HepG2 (cell line): ENCODE results near the gene SPP2. TPM values are rescaled to one million over a fixed set of nuclear protein-coding genes. Genes with fewer than 3 reads are reported as not detected.

ENCODE experiments used
- ATAC-seq: fragments of 200-7000 bp; cut with Tn5 transposase; 3 replicates; pipeline ENCODE4 v1.9.1; 2020; ENCODE audit warnings: mild to moderate bottlenecking, moderate library complexity
- BruUV-seq: library from RNA; stranded (reverse); fragments of 400-500 nt; replicated peaks from 2 replicates; lab custom pipeline; 2021; lab: Mats Ljungman, UMichigan
- CTCF ChIA-PET: fragments of 300-600 bp; formaldehyde crosslinking; extraction: SDS; loops from one replicate; lab custom pipeline; 2021; ENCODE audit warnings: low total read pairs, inconsistent platforms, low intra/inter-chr PET ratio; lab: Yijun Ruan, JAX
- POLR2A ChIA-PET: fragments of 350-600 bp; sonication (Branson Sonifier 250); formaldehyde crosslinking; loops from one replicate; lab custom pipeline; 2020; ENCODE audit warnings: antibody characterized with exemption, inconsistent platforms; lab: Yijun Ruan, JAX
- DNase-seq: peaks from one replicate; pipeline ENCODE4 v3.0.0-alpha.2; 2015; ENCODE audit warnings: low spot score
- FAIRE-seq: peaks from 3 replicates; lab custom pipeline; 2011; peaks lifted over from hg19 to GRCh38; lab: Jason Lieb, UNC
- H2AFZ ChIP-seq: one replicate; pipeline ENCODE4 v1.6.1; 2011; ENCODE audit warnings: low read length, inconsistent platforms
- H3K27ac ChIP-seq: fragments of 300-600 bp; 3 replicates; pipeline ENCODE4 v1.8.0; 2011; ENCODE audit warnings: mixed run types, mild to moderate bottlenecking, mixed read lengths, low read length, inconsistent platforms; ENCODE audit not compliant: insufficient read depth; ENCODE audit errors: extremely low read length
- H3K27me3 ChIP-seq, 2 experiments: fragments of 200-600 bp in 1 of 2; 2 replicates in 1 of 2; 3 replicates in 1 of 2; pipeline versions ENCODE4 v1.6.0 to v1.8.0; 2011; ENCODE audit warnings: low read length in 2 of 2, mild to moderate bottlenecking in 2 of 2, moderate library complexity in 2 of 2, inconsistent platforms in 1 of 2; ENCODE audit not compliant: insufficient read depth in 2 of 2, control insufficient read depth in 1 of 2
- H3K36me3 ChIP-seq, 2 experiments: fragments of 200-600 bp in 1 of 2; replicated peaks in 1 of 2; 2 replicates in 1 of 2; 3 replicates in 1 of 2; pipeline versions ENCODE4 v1.5.1 to v1.8.0; 2011; ENCODE audit warnings: low read length in 2 of 2, inconsistent platforms in 1 of 2; ENCODE audit not compliant: insufficient read depth in 2 of 2, control insufficient read depth in 1 of 2
- H3K4me1 ChIP-seq: 2 replicates; pipeline ENCODE4 v1.5.1; 2012; ENCODE audit warnings: low read length, inconsistent platforms; ENCODE audit not compliant: insufficient read depth
- H3K4me2 ChIP-seq: 2 replicates; pipeline ENCODE4 v1.6.0; 2011; ENCODE audit warnings: low read depth, low read length, inconsistent platforms
- H3K4me3 ChIP-seq, 3 experiments: fragments of 200-600 bp in 1 of 3; sonication (generic), shearing (Covaris generic) in 1 of 3; replicated peaks in 1 of 3; 2 replicates each; pipeline ENCODE4 v1.5.1; 2011 to 2016; ENCODE audit warnings: low read length in 3 of 3, inconsistent platforms in 2 of 3, low read depth in 2 of 3, mild to moderate bottlenecking in 2 of 3, control low read depth in 1 of 3, mixed read lengths in 1 of 3; ENCODE audit not compliant: insufficient read depth in 1 of 3
- H3K79me2 ChIP-seq: one replicate; pipeline ENCODE4 v1.6.1; 2011; ENCODE audit warnings: low read length, inconsistent platforms; ENCODE audit not compliant: insufficient read depth
- H3K9ac ChIP-seq: 2 replicates; pipeline ENCODE4 v1.6.0; 2011; ENCODE audit warnings: mild to moderate bottlenecking, low read depth, low read length, inconsistent platforms; ENCODE audit not compliant: insufficient read depth
- H3K9me3 ChIP-seq: 2 replicates; pipeline ENCODE4 v1.5.1; 2012; ENCODE audit warnings: mild to moderate bottlenecking, low read length
- H4K20me1 ChIP-seq: 2 replicates; pipeline ENCODE4 v1.6.0; 2011; ENCODE audit warnings: inconsistent platforms, mild to moderate bottlenecking, low read length, moderate library complexity; ENCODE audit not compliant: insufficient read depth
- FOXA3 ChIP-seq: IDR thresholded peaks from 2 replicates; pipeline ENCODE4 v1.6.1; 2016; ENCODE audit warnings: missing genetic modification reagents, missing compliant biosample characterization
- FOXK2 ChIP-seq: fragments of 450-650 bp; IDR thresholded peaks from 2 replicates; pipeline ENCODE4 v1.6.1; 2016
- KLF12 ChIP-seq: sonication (generic); formaldehyde crosslinking; IDR thresholded peaks from 2 replicates; pipeline ENCODE4 v1.4.0; 2020; ENCODE audit warnings: missing genetic modification reagents, borderline replicate concordance
- SMC3 ChIP-seq: IDR thresholded peaks from 2 replicates; pipeline ENCODE4 v1.6.1; 2011; ENCODE audit warnings: low read length, improper control_type of control experiment
- SP4 ChIP-seq: sonication (generic); formaldehyde crosslinking; IDR thresholded peaks from 2 replicates; pipeline ENCODE4 v1.8.1; 2023; ENCODE audit warnings: mild to moderate bottlenecking, missing genetic modification reagents
- ZEB1 ChIP-seq: IDR thresholded peaks from 2 replicates; pipeline ENCODE4 v1.6.1; 2012; ENCODE audit warnings: mild to moderate bottlenecking, low read depth, inconsistent platforms; ENCODE audit not compliant: insufficient replicate concordance
- ZNF543 ChIP-seq: sonication (generic); formaldehyde crosslinking; IDR thresholded peaks from 2 replicates; pipeline ENCODE4 v1.4.0; 2020; ENCODE audit warnings: mild to moderate bottlenecking, missing genetic modification reagents
- ZNF678 ChIP-seq: sonication (generic); formaldehyde crosslinking; IDR thresholded peaks from 2 replicates; pipeline ENCODE4 v1.4.0; 2020; ENCODE audit warnings: mild to moderate bottlenecking, missing genetic modification reagents
- WGBS: methylation state at CpG from one replicate; pipeline ENCODE4 v1.1.6; 2017; ENCODE audit warnings: low lambda C conversion rate; 5-methylcytosine and 5-hydroxymethylcytosine counted together
- in situ Hi-C: cut with HindIII; loops from 2 replicates; pipeline ENCODE4 v1.10.0; 2017; ENCODE audit warnings: low pct_unique_long_range_greater_than_20kb; ENCODE audit not compliant: extremely low pct_ligation_motif_present
- intact Hi-C: fragments of 100-400 bp; cut with micrococcal nuclease; formaldehyde crosslinking; loops from one replicate; pipeline ENCODE4 v1.10.0; 2022; ENCODE audit not compliant: unreplicated experiment
- polyA plus RNA-seq, 8 experiments: library from polyadenylated mRNA; depleted of rRNA in 3 of 8; stranded (reverse) in 7 of 8; unstranded in 1 of 8; fragments of >200 nt; fragmentation: Illumina TruSeq in 4 of 8; extraction: Trizol in 4 of 8; gene quantifications; 2 replicates each; pipeline versions ENCODE4 v1.2.1 to v1.2.3, GENCODE V29; 2011 to 2016; ENCODE audit warnings: low read depth in 4 of 8, missing spikeins in 1 of 8, mixed read lengths in 1 of 8; ENCODE audit not compliant: insufficient read depth in 1 of 8
- total RNA-seq, 5 experiments: library from RNA; depleted of rRNA; stranded (reverse); fragments of >200 nt; fragmentation: Illumina TruSeq; extraction: Trizol; gene quantifications; 2 replicates each; pipeline ENCODE4 v1.2.3, GENCODE V29; 2016; ENCODE audit warnings: low read depth in 1 of 5
- TF ChIP-seq, protein P1 (sequence below): IDR thresholded peaks from 2 replicates; pipeline ENCODE4 v1.6.1; 2016; ENCODE audit warnings: missing compliant biosample characterization, missing genetic modification reagents, borderline replicate concordance
- TF ChIP-seq, protein P2 (sequence below): IDR thresholded peaks from 2 replicates; pipeline ENCODE4 v1.6.1; 2018; ENCODE audit warnings: missing genetic modification reagents, mild to moderate bottlenecking, missing compliant biosample characterization
- TF ChIP-seq, protein P3 (sequence below): sonication (generic); formaldehyde crosslinking; IDR thresholded peaks from 2 replicates; pipeline ENCODE4 v1.4.0; 2020; ENCODE audit warnings: missing genetic modification reagents
- TF ChIP-seq, protein P4 (sequence below): sonication (generic); formaldehyde crosslinking; IDR thresholded peaks from 2 replicates; pipeline ENCODE4 v1.4.0; 2020; ENCODE audit warnings: missing genetic modification reagents

SPP2 gene
- total and polyA plus RNA-seq, 2 of the 13 experiments (the other 11 are each of a cell fraction or from before 2014, with no cell fraction given), result not detected

DNA sequence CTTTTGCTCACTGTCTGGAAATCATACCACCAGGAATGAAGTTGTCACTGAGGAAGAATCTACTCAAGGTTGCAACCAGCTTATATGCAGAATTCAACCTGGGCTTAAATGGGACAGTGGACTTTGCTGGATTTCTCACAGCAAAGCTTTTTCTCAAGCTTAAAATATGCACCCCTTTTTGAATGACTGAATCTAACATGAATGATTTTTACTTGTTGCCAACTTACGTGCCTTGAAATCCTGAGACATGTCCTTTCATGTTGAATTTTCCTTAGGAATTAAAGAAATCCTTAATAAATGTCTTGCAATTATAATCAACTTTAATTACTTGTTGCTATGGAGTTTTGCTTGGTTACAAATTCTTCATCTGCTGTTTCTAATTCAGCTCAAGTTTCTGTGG, 57.4 kb downstream of the SPP2 start:
- WGBS, result 38% methylated on average over 1 of the region's 1 CpG
- Histone ChIP-seq H3K9ac (no peak overlapping the region), H3K27me3 (no peaks in the 10 kb centered on the region), H3K4me2 (no peak overlapping the region), H3K36me3 (no peaks in the 10 kb centered on the region), H3K9me3 (no peaks in the 10 kb centered on the region), H3K4me1 (no peaks in the 10 kb centered on the region), H2AFZ (no peak overlapping the region), H3K79me2 (no peaks in the 10 kb centered on the region), H3K27ac (no peak overlapping the region), H3K4me3 (no peak overlapping the region), H4K20me1 (no peaks in the 10 kb centered on the region)
- DNase-seq (no peak), ATAC-seq (no peak), FAIRE-seq (no peak)
- ChIA-PET POLR2A (no interaction called here), CTCF (no interaction called here)
- intact Hi-C loops (no loop called here), in situ Hi-C loops (no loop called here)
- no TSS peak for BruUV-seq
- TF ChIP-seq, protein P1, sequence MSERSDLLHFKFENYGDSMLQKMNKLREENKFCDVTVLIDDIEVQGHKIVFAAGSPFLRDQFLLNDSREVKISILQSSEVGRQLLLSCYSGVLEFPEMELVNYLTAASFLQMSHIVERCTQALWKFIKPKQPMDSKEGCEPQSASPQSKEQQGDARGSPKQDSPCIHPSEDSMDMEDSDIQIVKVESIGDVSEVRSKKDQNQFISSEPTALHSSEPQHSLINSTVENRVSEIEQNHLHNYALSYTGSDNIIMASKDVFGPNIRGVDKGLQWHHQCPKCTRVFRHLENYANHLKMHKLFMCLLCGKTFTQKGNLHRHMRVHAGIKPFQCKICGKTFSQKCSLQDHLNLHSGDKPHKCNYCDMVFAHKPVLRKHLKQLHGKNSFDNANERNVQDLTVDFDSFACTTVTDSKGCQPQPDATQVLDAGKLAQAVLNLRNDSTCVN (CRISPR knock-in tag), result no peak
- TF ChIP-seq ZNF543 (CRISPR knock-in tag) (no peak), FOXA3 (CRISPR knock-in tag) (no peak), SP4 (CRISPR knock-in tag) (no peak), KLF12 (CRISPR knock-in tag) (no peak), ZNF678 (no peak)

DNA sequence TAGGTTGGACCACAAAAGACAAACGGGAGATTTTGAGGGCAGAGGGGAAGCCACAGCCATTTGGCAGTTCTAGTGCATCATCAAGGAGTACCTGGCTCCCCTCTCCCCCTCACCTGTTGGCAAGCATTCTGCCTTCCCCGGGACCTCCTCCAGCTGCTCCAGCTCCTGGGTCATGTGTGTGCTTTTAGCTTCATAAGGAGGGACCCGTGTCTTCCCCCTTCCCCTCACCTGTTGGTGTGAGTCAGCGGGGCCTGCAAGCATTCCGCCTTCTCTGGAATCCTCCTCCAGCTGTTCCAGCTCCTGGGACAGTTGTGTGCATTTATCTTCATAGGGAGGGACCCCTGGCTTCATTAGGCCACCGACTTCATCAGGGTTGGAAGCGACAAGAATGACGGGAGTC, 58.8 kb downstream of the SPP2 start:
- no peaks in the 10 kb centered on the region for H3K79me2 ChIP-seq
- TF ChIP-seq SMC3 (no peak), FOXK2 (no peak), ZEB1 (no peak)
- TF ChIP-seq, protein P2, sequence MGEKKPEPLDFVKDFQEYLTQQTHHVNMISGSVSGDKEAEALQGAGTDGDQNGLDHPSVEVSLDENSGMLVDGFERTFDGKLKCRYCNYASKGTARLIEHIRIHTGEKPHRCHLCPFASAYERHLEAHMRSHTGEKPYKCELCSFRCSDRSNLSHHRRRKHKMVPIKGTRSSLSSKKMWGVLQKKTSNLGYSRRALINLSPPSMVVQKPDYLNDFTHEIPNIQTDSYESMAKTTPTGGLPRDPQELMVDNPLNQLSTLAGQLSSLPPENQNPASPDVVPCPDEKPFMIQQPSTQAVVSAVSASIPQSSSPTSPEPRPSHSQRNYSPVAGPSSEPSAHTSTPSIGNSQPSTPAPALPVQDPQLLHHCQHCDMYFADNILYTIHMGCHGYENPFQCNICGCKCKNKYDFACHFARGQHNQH (CRISPR knock-in tag), result no peak
- TF ChIP-seq, protein P3, sequence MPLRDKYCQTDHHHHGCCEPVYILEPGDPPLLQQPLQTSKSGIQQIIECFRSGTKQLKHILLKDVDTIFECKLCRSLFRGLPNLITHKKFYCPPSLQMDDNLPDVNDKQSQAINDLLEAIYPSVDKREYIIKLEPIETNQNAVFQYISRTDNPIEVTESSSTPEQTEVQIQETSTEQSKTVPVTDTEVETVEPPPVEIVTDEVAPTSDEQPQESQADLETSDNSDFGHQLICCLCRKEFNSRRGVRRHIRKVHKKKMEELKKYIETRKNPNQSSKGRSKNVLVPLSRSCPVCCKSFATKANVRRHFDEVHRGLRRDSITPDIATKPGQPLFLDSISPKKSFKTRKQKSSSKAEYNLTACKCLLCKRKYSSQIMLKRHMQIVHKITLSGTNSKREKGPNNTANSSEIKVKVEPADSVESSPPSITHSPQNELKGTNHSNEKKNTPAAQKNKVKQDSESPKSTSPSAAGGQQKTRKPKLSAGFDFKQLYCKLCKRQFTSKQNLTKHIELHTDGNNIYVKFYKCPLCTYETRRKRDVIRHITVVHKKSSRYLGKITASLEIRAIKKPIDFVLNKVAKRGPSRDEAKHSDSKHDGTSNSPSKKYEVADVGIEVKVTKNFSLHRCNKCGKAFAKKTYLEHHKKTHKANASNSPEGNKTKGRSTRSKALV, result no peak
- TF ChIP-seq, protein P4, sequence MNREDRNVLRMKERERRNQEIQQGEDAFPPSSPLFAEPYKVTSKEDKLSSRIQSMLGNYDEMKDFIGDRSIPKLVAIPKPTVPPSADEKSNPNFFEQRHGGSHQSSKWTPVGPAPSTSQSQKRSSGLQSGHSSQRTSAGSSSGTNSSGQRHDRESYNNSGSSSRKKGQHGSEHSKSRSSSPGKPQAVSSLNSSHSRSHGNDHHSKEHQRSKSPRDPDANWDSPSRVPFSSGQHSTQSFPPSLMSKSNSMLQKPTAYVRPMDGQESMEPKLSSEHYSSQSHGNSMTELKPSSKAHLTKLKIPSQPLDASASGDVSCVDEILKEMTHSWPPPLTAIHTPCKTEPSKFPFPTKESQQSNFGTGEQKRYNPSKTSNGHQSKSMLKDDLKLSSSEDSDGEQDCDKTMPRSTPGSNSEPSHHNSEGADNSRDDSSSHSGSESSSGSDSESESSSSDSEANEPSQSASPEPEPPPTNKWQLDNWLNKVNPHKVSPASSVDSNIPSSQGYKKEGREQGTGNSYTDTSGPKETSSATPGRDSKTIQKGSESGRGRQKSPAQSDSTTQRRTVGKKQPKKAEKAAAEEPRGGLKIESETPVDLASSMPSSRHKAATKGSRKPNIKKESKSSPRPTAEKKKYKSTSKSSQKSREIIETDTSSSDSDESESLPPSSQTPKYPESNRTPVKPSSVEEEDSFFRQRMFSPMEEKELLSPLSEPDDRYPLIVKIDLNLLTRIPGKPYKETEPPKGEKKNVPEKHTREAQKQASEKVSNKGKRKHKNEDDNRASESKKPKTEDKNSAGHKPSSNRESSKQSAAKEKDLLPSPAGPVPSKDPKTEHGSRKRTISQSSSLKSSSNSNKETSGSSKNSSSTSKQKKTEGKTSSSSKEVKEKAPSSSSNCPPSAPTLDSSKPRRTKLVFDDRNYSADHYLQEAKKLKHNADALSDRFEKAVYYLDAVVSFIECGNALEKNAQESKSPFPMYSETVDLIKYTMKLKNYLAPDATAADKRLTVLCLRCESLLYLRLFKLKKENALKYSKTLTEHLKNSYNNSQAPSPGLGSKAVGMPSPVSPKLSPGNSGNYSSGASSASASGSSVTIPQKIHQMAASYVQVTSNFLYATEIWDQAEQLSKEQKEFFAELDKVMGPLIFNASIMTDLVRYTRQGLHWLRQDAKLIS, result no peak

More for the DNA sequence above, 58.8 kb downstream of the SPP2 start:
- in situ Hi-C loops, result no loop called here
- intact Hi-C loops, result no loop called here
- DNase-seq, result no peak
- Histone ChIP-seq H3K9me3 (no peaks in the 10 kb centered on the region), H3K9ac (no peak overlapping the region), H3K4me2 (no peak overlapping the region), H3K4me3 (no peak overlapping the region), H4K20me1 (no peaks in the 10 kb centered on the region), H3K4me1 (no peaks in the 10 kb centered on the region), H3K36me3 (no peaks in the 10 kb centered on the region), H2AFZ (no peak overlapping the region), H3K27me3 (no peaks in the 10 kb centered on the region), H3K27ac (no peak overlapping the region)
- FAIRE-seq, result no peak
- 14% methylated on average over 5 of the region's 8 CpGs for WGBS
- BruUV-seq, result no TSS peak
- CTCF ChIA-PET, result no interaction called here
- ATAC-seq, result no peak
- POLR2A ChIA-PET, result no interaction called here
